Measurements from ENCODE around the gene TMEM250.

Gene TMEM250

GRCh38 chr9:136117916-136118319 lies 757 bp downstream of the TMEM250 start:
- H3K27ac ChIP-seq = peak overlapping the region; percentile 94
- no peak for DNase-seq
- H3K4me3 ChIP-seq (ENCODE audit: low read depth, low read length) = peak overlapping the region; percentile 88
- H3K9me3 ChIP-seq (ENCODE audit: severe bottlenecking) = no peaks in the 10 kb centered on the region
- H3K27me3 ChIP-seq (ENCODE audit: insufficient read depth, low read depth, severe bottlenecking) = no peaks in the 10 kb centered on the region
- H3K36me3 ChIP-seq = peaks cover 23% of the 10 kb centered on the region
- TF ChIP-seq CTCF (IDR thresholded peaks at IDR 0.05; ENCODE audit: low read depth, low read length) = no peak

GRCh38 chr9:136117291-136117915 lies 1.3 kb downstream of the TMEM250 start:
- no peaks in the 10 kb centered on the region for H3K9me3 ChIP-seq (ENCODE audit: severe bottlenecking)
- H3K36me3 ChIP-seq = peaks cover 23% of the 10 kb centered on the region
- peak overlapping the region; percentile 94 for H3K27ac ChIP-seq
- no peak for TF ChIP-seq CTCF (IDR thresholded peaks at IDR 0.05; ENCODE audit: low read depth, low read length)
- H3K27me3 ChIP-seq (ENCODE audit: insufficient read depth, low read depth, severe bottlenecking) = no peaks in the 10 kb centered on the region
- H3K4me3 ChIP-seq (ENCODE audit: low read depth, low read length) = peak overlapping the region; percentile 88
- DNase-seq = peak; percentile 45

GRCh38 chr9:136116360-136117098 lies 2.1 kb downstream of the TMEM250 start:
- Histone ChIP-seq H3K27me3 (ENCODE audit: insufficient read depth, low read depth, severe bottlenecking) (no peaks in the 10 kb centered on the region), H3K4me3 (ENCODE audit: low read depth, low read length) (no peak overlapping the region), H3K27ac (peak overlapping the region; percentile 94), H3K9me3 (ENCODE audit: severe bottlenecking) (no peaks in the 10 kb centered on the region), H3K36me3 (peaks cover 23% of the 10 kb centered on the region)
- DNase-seq = no peak
- TF ChIP-seq CTCF (IDR thresholded peaks at IDR 0.05; ENCODE audit: low read depth, low read length) = no peak

- Histone ChIP-seq H3K27me3 (ENCODE audit: insufficient read depth, low read depth, severe bottlenecking) (no peaks in the 10 kb centered on the region), H3K4me3 (ENCODE audit: low read depth, low read length) (no peak overlapping the region), H3K27ac (no peak overlapping the region), H3K9me3 (ENCODE audit: severe bottlenecking) (no peaks in the 10 kb centered on the region), H3K36me3 (peaks cover 23% of the 10 kb centered on the region)
- no peak for DNase-seq
- TF ChIP-seq CTCF (IDR thresholded peaks at IDR 0.05; ENCODE audit: low read depth, low read length) = no peak
Measured at GRCh38 chr9:136115641-136116359, 2.9 kb downstream of the TMEM250 start.

GRCh38 chr9:136115206-136115605 lies 3.5 kb downstream of the TMEM250 start:
- peaks cover 23% of the 10 kb centered on the region for H3K36me3 ChIP-seq
- no peaks in the 10 kb centered on the region for H3K27me3 ChIP-seq (ENCODE audit: insufficient read depth, low read depth, severe bottlenecking)
- no peak for TF ChIP-seq CTCF (IDR thresholded peaks at IDR 0.05; ENCODE audit: low read depth, low read length)
- no peak overlapping the region for H3K4me3 ChIP-seq (ENCODE audit: low read depth, low read length)
- no peak overlapping the region for H3K27ac ChIP-seq
- H3K9me3 ChIP-seq (ENCODE audit: severe bottlenecking) = no peaks in the 10 kb centered on the region
- no peak for DNase-seq
